WTC11 (cell line): ENCODE measurements around the gene ADPGK. TPM values are rescaled to one million over a fixed set of nuclear protein-coding genes. Genes with fewer than 3 reads are reported as not detected.
A peak's percentile ranks its signal among the peaks of the same experiment; 100 is the strongest.

Experiments
- ATAC-seq: fragments of 200-7000 bp; cut with Tn5 transposase; 2 replicates; pipeline ENCODE4 v1.10.0; 2021; ENCODE audit warnings: mild to moderate bottlenecking, moderate library complexity
- CTCF ChIA-PET: fragments of 300-600 bp; sonication (Branson Sonifier 250); formaldehyde crosslinking; loops from one replicate; lab custom pipeline; 2021; ENCODE audit warnings: antibody characterized with exemption; lab: Charles Lee
- POLR2A ChIA-PET: fragments of 350-600 bp; sonication (Branson Sonifier 250); formaldehyde crosslinking; loops from one replicate; lab custom pipeline; 2021; ENCODE audit warnings: antibody characterized with exemption; lab: Charles Lee
- DNase-seq: peaks from one replicate; pipeline ENCODE4 v3.0.0; 2021; ENCODE audit warnings: low spot score
- H3K27ac Mint-ChIP-seq: 2 replicates; pipeline ENCODE4 v1.8.0; 2021; ENCODE audit warnings: mixed read lengths
- H3K27me3 Mint-ChIP-seq: 2 replicates; pipeline ENCODE4 v1.8.0; 2021; ENCODE audit warnings: low read depth, mild to moderate bottlenecking, moderate library complexity, mixed read lengths
- H3K36me3 Mint-ChIP-seq: 2 replicates; pipeline ENCODE4 v1.8.0; 2021; ENCODE audit warnings: mixed read lengths
- H3K4me1 Mint-ChIP-seq: 2 replicates; pipeline ENCODE4 v1.8.0; 2022; ENCODE audit warnings: mixed read lengths
- H3K4me3 Mint-ChIP-seq: 2 replicates; pipeline ENCODE4 v1.8.0; 2021; ENCODE audit warnings: mild to moderate bottlenecking, moderate library complexity, mixed read lengths
- H3K9me3 Mint-ChIP-seq: 2 replicates; pipeline ENCODE4 v1.8.0; 2021; ENCODE audit warnings: mixed read lengths
- ATF1 ChIP-seq: sonication (generic); formaldehyde crosslinking; IDR thresholded peaks from 2 replicates; pipeline ENCODE4 v1.8.1; 2023; ENCODE audit warnings: mild to moderate bottlenecking, moderate library complexity, missing genetic modification reagents
- ATF2 ChIP-seq: sonication (generic); formaldehyde crosslinking; IDR thresholded peaks from 2 replicates; pipeline ENCODE4 v1.8.1; 2022; ENCODE audit warnings: low read depth, missing genetic modification reagents, borderline replicate concordance
- E2F1 ChIP-seq: sonication (generic); formaldehyde crosslinking; IDR thresholded peaks from 2 replicates; pipeline ENCODE4 v1.8.0; 2022; ENCODE audit warnings: mild to moderate bottlenecking, missing genetic modification reagents
- ESRRA ChIP-seq: sonication (generic); formaldehyde crosslinking; IDR thresholded peaks from 2 replicates; pipeline ENCODE4 v1.8.1; 2022; ENCODE audit warnings: mild to moderate bottlenecking, missing genetic modification reagents, borderline replicate concordance
- IRF2 ChIP-seq: sonication (generic); formaldehyde crosslinking; IDR thresholded peaks from 2 replicates; pipeline ENCODE4 v1.8.0; 2022; ENCODE audit warnings: low read depth, missing genetic modification reagents, borderline replicate concordance
- MXD4 ChIP-seq: fragments of 250-450 bp; sonication (Bioruptor Pico); IDR thresholded peaks from 2 replicates; pipeline ENCODE4 v1.8.0; 2021; ENCODE audit warnings: mild to moderate bottlenecking, moderate library complexity, borderline replicate concordance
- PREB ChIP-seq: sonication (generic); formaldehyde crosslinking; IDR thresholded peaks from 2 replicates; pipeline ENCODE4 v1.8.1; 2022; ENCODE audit warnings: mild to moderate bottlenecking, missing genetic modification reagents, moderate library complexity, borderline replicate concordance
- SMAD3 ChIP-seq: sonication (generic); formaldehyde crosslinking; IDR thresholded peaks from 2 replicates; pipeline ENCODE4 v1.8.0; 2022; ENCODE audit warnings: missing genetic modification reagents, mild to moderate bottlenecking, borderline replicate concordance
- TEAD4 ChIP-seq: sonication (generic); formaldehyde crosslinking; IDR thresholded peaks from 2 replicates; pipeline ENCODE4 v1.8.0; 2022; ENCODE audit warnings: mild to moderate bottlenecking, missing genetic modification reagents
- ZNF219 ChIP-seq: sonication (generic); formaldehyde crosslinking; IDR thresholded peaks from 2 replicates; pipeline ENCODE4 v1.8.0; 2023; ENCODE audit warnings: missing genetic modification reagents, mild to moderate bottlenecking, borderline replicate concordance
- ZNF263 ChIP-seq: sonication (generic); formaldehyde crosslinking; IDR thresholded peaks from 2 replicates; pipeline ENCODE4 v1.8.1; 2022; ENCODE audit warnings: low read depth, mild to moderate bottlenecking, moderate library complexity, missing genetic modification reagents
- ZNF416 ChIP-seq: fragments of 250-450 bp; sonication (Bioruptor Pico); IDR thresholded peaks from 2 replicates; pipeline ENCODE4 v1.9.0; 2021; ENCODE audit warnings: mild to moderate bottlenecking, inconsistent platforms
- total RNA-seq: library from RNA; stranded (reverse); gene quantifications from 3 replicates; pipeline ENCODE4 v1.2.3, GENCODE V29; 2021
- TF ChIP-seq, protein P1 (sequence below): sonication (generic); formaldehyde crosslinking; conservative IDR thresholded peaks from 2 replicates; pipeline ENCODE4 v1.8.1; 2023; ENCODE audit warnings: mild to moderate bottlenecking, low read depth, missing genetic modification reagents, moderate library complexity
- TF ChIP-seq, protein P2 (sequence below): fragments of 250-450 bp; sonication (Bioruptor Pico); IDR thresholded peaks from 2 replicates; pipeline ENCODE4 v1.9.0; 2021; ENCODE audit warnings: mild to moderate bottlenecking, borderline replicate concordance

The ADPGK gene
- total RNA-seq, 1 experiment from 2014 or later: 37.9 TPM

GRCh38 chr15:72797834-72798233, 14.3 kb upstream of the ADPGK start:
- ATAC-seq (no peak), DNase-seq (no peak)
- ChIA-PET CTCF (interaction anchor here (0.6 to 1.4 kb wide), 7 partner anchors 35 to 475 kb away, joined by 3 to 5 read pairs (median 3); no protein-coding TSS in a partner anchor), POLR2A (no interaction called here)
- Mint-ChIP-seq H3K36me3 (no peaks in the 10 kb centered on the region), H3K27ac (no peak overlapping the region), H3K27me3 (peaks cover 17% of the 10 kb centered on the region), H3K9me3 (no peaks in the 10 kb centered on the region), H3K4me3 (peak overlapping the region; percentile 78), H3K4me1 (peaks cover 7% of the 10 kb centered on the region)
- TF ChIP-seq ZNF219: no peak
- TF ChIP-seq PREB: no peak
- no peak for TF ChIP-seq E2F1
- TF ChIP-seq MXD4 (CRISPR knock-in tag): no peak
- TF ChIP-seq, protein P1, sequence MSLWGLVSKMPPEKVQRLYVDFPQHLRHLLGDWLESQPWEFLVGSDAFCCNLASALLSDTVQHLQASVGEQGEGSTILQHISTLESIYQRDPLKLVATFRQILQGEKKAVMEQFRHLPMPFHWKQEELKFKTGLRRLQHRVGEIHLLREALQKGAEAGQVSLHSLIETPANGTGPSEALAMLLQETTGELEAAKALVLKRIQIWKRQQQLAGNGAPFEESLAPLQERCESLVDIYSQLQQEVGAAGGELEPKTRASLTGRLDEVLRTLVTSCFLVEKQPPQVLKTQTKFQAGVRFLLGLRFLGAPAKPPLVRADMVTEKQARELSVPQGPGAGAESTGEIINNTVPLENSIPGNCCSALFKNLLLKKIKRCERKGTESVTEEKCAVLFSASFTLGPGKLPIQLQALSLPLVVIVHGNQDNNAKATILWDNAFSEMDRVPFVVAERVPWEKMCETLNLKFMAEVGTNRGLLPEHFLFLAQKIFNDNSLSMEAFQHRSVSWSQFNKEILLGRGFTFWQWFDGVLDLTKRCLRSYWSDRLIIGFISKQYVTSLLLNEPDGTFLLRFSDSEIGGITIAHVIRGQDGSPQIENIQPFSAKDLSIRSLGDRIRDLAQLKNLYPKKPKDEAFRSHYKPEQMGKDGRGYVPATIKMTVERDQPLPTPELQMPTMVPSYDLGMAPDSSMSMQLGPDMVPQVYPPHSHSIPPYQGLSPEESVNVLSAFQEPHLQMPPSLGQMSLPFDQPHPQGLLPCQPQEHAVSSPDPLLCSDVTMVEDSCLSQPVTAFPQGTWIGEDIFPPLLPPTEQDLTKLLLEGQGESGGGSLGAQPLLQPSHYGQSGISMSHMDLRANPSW (CRISPR knock-in tag): no peak
- TF ChIP-seq ZNF416: no peak
- TF ChIP-seq ATF2: no peak
- TF ChIP-seq ATF1: no peak
- no peak for TF ChIP-seq ESRRA (CRISPR knock-in tag)
- no peak for TF ChIP-seq IRF2 (CRISPR knock-in tag)
- TF ChIP-seq, protein P2, sequence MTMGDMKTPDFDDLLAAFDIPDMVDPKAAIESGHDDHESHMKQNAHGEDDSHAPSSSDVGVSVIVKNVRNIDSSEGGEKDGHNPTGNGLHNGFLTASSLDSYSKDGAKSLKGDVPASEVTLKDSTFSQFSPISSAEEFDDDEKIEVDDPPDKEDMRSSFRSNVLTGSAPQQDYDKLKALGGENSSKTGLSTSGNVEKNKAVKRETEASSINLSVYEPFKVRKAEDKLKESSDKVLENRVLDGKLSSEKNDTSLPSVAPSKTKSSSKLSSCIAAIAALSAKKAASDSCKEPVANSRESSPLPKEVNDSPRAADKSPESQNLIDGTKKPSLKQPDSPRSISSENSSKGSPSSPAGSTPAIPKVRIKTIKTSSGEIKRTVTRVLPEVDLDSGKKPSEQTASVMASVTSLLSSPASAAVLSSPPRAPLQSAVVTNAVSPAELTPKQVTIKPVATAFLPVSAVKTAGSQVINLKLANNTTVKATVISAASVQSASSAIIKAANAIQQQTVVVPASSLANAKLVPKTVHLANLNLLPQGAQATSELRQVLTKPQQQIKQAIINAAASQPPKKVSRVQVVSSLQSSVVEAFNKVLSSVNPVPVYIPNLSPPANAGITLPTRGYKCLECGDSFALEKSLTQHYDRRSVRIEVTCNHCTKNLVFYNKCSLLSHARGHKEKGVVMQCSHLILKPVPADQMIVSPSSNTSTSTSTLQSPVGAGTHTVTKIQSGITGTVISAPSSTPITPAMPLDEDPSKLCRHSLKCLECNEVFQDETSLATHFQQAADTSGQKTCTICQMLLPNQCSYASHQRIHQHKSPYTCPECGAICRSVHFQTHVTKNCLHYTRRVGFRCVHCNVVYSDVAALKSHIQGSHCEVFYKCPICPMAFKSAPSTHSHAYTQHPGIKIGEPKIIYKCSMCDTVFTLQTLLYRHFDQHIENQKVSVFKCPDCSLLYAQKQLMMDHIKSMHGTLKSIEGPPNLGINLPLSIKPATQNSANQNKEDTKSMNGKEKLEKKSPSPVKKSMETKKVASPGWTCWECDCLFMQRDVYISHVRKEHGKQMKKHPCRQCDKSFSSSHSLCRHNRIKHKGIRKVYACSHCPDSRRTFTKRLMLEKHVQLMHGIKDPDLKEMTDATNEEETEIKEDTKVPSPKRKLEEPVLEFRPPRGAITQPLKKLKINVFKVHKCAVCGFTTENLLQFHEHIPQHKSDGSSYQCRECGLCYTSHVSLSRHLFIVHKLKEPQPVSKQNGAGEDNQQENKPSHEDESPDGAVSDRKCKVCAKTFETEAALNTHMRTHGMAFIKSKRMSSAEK (CRISPR knock-in tag): no peak
- no peak for TF ChIP-seq TEAD4 (CRISPR knock-in tag)
- no peak for TF ChIP-seq SMAD3

GRCh38 chr15:72797338-72797689, 13.8 kb upstream of the ADPGK start:
- DNase-seq (peak; percentile 30), ATAC-seq (peak; percentile 56)
- Mint-ChIP-seq H3K4me1 (peaks cover 7% of the 10 kb centered on the region), H3K36me3 (no peaks in the 10 kb centered on the region), H3K4me3 (peak overlapping the region; percentile 78), H3K9me3 (no peaks in the 10 kb centered on the region), H3K27ac (no peak overlapping the region), H3K27me3 (peaks cover 17% of the 10 kb centered on the region)
- no peak for TF ChIP-seq ZNF263 (CRISPR knock-in tag)
- ChIA-PET POLR2A (no interaction called here), CTCF (interaction anchor here (0.6 to 1.4 kb wide), 9 partner anchors 35 to 984 kb away, joined by 3 to 5 read pairs (median 3); no protein-coding TSS in a partner anchor)
